ENCODE data around the gene RASGRF1. TPM values are rescaled to one million over a fixed set of nuclear protein-coding genes. Genes with fewer than 3 reads are reported as not detected.

Gene RASGRF1
- total and polyA plus RNA-seq, 2 experiments from 2014 or later: 0.06 TPM; not detected in 1

DNA sequence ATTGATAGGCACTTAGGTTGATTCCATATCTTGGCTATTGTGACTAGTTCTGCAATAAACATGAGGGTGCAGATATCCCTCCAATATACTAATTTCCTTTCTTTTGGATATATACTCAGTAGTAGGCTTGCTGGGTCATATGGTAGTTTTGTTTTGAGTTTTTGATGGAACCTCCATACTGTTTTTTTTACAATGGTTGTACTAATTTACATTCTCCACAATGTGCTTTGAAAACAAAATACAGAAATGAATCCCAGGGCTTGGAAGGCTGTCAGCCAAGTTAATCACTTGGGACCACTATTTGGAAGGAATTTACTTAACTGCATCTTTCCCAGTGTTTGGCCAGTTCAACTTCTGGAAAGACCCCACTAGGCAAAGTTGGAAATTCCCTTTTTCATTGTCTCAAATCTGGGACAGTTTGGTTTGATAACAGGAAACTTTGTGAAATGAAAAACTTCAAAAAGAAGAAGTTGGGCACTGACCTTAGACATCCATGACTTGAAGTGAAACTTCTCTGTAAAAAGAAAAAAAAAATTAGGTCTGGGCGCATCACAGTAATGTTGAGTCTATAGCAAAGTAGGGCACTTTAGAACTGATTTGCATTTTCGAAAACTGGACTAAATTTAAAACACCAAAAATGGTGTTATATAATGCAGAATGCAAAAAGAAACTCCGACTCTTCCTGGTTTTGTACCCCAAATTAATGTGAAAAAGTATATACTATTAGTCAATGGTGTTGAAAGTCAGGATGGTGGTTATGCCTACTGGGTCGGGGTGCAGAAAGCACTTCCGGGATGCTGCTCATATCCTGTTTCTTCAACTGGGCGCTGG lies 151.7 kb downstream of the RASGRF1 start:
- H3K9me3 ChIP-seq (ENCODE audit: low read depth): no peaks in the 10 kb centered on the region

DNA sequence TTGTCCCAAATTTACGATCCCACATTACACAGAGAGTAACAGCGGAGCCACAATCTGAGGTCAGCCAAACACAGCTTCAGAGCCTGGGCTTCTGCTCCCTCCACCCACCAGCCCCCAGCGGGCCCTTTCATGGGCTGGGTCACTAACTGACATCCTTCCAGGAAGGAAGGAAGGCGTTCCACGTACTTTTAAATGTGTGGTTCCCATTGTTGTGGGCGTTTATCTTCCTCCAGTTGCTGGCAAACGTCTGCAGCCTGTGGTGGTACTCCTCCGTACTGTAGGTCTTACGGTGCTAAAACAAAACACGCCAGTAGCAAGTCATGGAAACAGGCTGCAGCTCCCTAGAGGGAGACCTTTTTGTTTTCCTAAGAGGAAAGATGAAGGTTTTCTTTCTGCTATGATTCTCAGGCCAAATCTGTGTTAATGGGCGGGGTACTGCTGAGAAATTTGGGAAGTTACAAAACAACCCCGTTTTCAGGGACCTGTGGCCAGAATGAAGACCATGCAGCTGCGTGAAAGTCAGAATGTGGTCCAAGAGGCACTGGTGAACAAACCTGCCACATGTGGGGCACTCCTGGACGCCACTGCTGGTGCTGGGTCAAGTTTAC lies 153.3 kb downstream of the RASGRF1 start:
- no peak overlapping the region for H3K27ac ChIP-seq
- no peaks in the 10 kb centered on the region for H3K4me1 ChIP-seq (ENCODE audit: low read depth)
- TF ChIP-seq, protein P1, sequence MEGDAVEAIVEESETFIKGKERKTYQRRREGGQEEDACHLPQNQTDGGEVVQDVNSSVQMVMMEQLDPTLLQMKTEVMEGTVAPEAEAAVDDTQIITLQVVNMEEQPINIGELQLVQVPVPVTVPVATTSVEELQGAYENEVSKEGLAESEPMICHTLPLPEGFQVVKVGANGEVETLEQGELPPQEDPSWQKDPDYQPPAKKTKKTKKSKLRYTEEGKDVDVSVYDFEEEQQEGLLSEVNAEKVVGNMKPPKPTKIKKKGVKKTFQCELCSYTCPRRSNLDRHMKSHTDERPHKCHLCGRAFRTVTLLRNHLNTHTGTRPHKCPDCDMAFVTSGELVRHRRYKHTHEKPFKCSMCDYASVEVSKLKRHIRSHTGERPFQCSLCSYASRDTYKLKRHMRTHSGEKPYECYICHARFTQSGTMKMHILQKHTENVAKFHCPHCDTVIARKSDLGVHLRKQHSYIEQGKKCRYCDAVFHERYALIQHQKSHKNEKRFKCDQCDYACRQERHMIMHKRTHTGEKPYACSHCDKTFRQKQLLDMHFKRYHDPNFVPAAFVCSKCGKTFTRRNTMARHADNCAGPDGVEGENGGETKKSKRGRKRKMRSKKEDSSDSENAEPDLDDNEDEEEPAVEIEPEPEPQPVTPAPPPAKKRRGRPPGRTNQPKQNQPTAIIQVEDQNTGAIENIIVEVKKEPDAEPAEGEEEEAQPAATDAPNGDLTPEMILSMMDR (IDR thresholded peaks at IDR 0.05; ENCODE audit: low read depth, low read length): no peak
- peak in 1 of 2 donors; percentile 86 for DNase-seq (ENCODE audit: low read depth in 1 of 2, low spot score in 1 of 2)
- H3K27me3 ChIP-seq: no peaks in the 10 kb centered on the region
- H3K36me3 ChIP-seq: no peaks in the 10 kb centered on the region
- H3K4me3 ChIP-seq: no peak overlapping the region
- no peaks in the 10 kb centered on the region for H3K9me3 ChIP-seq (ENCODE audit: low read depth)

More for the DNA sequence above, 151.7 kb downstream of the RASGRF1 start:
- Histone ChIP-seq H3K4me1 (ENCODE audit: low read depth) (no peaks in the 10 kb centered on the region), H3K4me3 (no peak overlapping the region), H3K36me3 (no peaks in the 10 kb centered on the region), H3K27me3 (peaks cover 14% of the 10 kb centered on the region), H3K27ac (no peak overlapping the region)
- TF ChIP-seq, protein P1 (IDR thresholded peaks at IDR 0.05; ENCODE audit: low read depth, low read length): no peak
- no peak for DNase-seq (ENCODE audit: low read depth in 1 of 2, low spot score in 1 of 2)

DNA sequence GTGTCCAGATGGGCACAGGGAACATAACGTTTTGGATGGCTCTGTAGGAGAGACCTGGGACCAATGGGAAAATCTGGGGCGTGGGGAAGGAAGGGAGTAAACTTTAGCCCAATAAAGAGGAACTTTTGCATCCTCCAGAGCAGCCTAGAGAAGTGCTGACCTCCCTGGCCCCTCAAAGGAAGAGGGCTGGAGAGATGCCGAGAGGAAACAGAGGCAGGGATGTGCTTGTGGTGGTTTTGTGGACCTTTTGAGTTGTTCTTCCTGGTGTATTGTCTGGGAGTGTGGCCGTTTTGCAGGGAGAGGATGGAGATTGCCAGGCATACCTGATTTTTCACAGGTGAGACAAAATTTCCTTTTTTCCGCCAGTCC lies 155.9 kb downstream of the RASGRF1 start:
- TF ChIP-seq, protein P1 (IDR thresholded peaks at IDR 0.05; ENCODE audit: low read depth, low read length): no peak
- no peak for DNase-seq (ENCODE audit: low read depth in 1 of 2, low spot score in 1 of 2)
- Histone ChIP-seq H3K4me1 (ENCODE audit: low read depth) (no peaks in the 10 kb centered on the region), H3K27me3 (no peaks in the 10 kb centered on the region), H3K36me3 (no peaks in the 10 kb centered on the region), H3K9me3 (ENCODE audit: low read depth) (no peaks in the 10 kb centered on the region), H3K4me3 (no peak overlapping the region), H3K27ac (no peak overlapping the region)

DNA sequence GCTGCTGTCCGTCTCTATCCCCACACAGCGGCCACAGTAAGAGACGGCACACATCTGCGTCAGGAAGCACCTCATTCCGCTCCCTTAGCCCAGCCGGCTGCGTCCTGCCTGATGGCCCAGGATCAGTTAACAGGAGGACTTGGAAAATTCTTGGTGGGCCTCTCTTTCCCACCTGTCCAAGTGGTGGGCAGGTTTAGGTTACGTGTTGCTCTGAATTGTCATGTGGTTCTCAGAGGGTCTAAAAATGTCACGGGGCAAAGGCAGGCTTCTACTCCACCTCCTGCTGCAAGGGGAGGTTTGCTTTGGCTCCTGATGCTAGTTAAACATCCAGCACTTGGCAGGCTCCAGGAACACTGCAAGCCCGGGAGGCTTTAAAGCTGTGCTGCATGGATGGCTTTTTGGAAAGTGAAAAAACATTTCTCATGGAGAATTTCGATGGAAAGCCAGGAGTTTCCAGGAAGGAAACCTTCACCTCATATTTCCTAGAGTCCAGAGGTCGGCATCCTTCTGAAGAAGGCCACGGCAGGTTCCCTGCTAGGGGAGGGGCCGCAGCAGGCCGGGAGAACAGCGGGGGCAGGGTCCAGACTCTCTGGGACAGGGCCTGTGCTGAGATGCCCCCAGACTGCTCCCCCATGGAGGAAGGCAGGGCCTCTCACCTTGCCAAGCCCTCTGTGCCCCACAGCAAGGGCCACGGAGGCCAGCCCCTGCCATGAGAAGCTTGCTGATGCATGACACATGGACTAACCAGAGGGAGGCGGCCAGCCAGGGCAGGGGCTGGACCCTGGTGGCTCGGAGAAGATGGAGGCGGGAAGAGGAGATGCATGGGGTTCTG lies 156.5 kb downstream of the RASGRF1 start:
- no peak overlapping the region for H3K4me3 ChIP-seq
- no peaks in the 10 kb centered on the region for H3K36me3 ChIP-seq
- H3K9me3 ChIP-seq (ENCODE audit: low read depth): no peaks in the 10 kb centered on the region
- no peak overlapping the region for H3K27ac ChIP-seq
- no peaks in the 10 kb centered on the region for H3K4me1 ChIP-seq (ENCODE audit: low read depth)
- TF ChIP-seq, protein P1 (IDR thresholded peaks at IDR 0.05; ENCODE audit: low read depth, low read length): no peak
- H3K27me3 ChIP-seq: no peaks in the 10 kb centered on the region
- DNase-seq (ENCODE audit: low read depth in 1 of 2, low spot score in 1 of 2): peak in 1 of 2 donors; percentile 55

DNA sequence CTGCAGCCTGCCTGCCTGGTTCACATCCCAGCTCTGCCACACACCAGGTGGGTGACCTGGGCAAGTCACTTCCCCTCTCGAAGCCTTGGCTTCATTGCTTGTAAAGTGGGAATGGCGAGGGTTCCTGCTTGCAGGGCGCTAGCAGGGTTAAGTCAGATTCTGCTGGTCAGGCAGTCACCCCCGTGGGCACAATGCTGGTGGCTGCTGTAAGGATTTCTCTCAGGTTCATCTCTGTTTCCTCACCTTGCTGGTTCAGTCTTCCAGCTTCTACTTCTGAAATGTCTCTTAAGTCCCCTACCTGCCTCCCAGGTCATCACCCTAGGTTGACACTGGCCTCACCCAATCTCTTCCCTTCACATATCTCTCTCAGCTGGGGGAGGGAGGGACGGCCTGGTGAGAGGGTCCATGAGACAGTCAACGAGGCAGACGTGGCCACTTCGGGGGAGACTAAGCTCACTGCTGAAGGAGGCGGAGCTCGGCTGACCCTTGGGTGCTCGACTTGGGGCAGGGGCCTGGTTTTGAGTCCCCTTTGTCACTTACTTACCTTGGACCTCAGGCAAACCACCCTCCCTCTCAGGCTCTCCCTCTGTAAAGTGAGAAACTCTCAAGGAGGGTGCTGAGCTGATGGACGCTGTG lies 157.3 kb downstream of the RASGRF1 start:
- no peak for DNase-seq (ENCODE audit: low read depth in 1 of 2, low spot score in 1 of 2)
- no peak overlapping the region for H3K4me3 ChIP-seq
- no peak overlapping the region for H3K27ac ChIP-seq
- H3K27me3 ChIP-seq: no peaks in the 10 kb centered on the region
- H3K36me3 ChIP-seq: no peaks in the 10 kb centered on the region
- no peaks in the 10 kb centered on the region for H3K9me3 ChIP-seq (ENCODE audit: low read depth)
- H3K4me1 ChIP-seq (ENCODE audit: low read depth): no peaks in the 10 kb centered on the region
- TF ChIP-seq, protein P1 (IDR thresholded peaks at IDR 0.05; ENCODE audit: low read depth, low read length): no peak
